ENCODE data around the gene STRIP2. TPM values are rescaled to one million over a fixed set of nuclear protein-coding genes. Genes with fewer than 3 reads are reported as not detected.
"Not testable (repeated sequence)": the region's sequence is repeated elsewhere in the genome, so short reads cannot be mapped to it uniquely, and the experiment has no call there.

STRIP2 gene
- total RNA-seq, 3 donors from 2014 or later, result under 0.01 to 1.9 (median 1.8) TPM

- no peaks in the 10 kb centered on the region for H3K36me3 ChIP-seq
- H3K27ac ChIP-seq, result no peak overlapping the region
These were observed 88.1 kb downstream of the STRIP2 start for GRCh38 chr7:129522088-129522970.

GRCh38 chr7:129522971-129523340 lies 88.7 kb downstream of the STRIP2 start:
- TF ChIP-seq POLR2A (IDR thresholded peaks at IDR 0.05) (no peak), CTCF (IDR thresholded peaks at IDR 0.05) (no peak), POLR2AphosphoS5 (IDR thresholded peaks at IDR 0.05) (no peak)
- intact Hi-C loops (cut with DNase I; ENCODE audit: low total_unique reads), result no loop called here
- Histone ChIP-seq H3K27ac (no peak overlapping the region), H3K27me3 (peaks cover 0 to 5% of the 10 kb centered on the region in 2 donors), H3K36me3 (no peaks in the 10 kb centered on the region), H3K9me3 (no peaks in the 10 kb centered on the region), H3K4me1 (no peaks in the 10 kb centered on the region), H3K4me3 (no peak overlapping the region)
- DNase-seq (ENCODE audit: low spot score in 2 of 2), result no peak

More at GRCh38 chr7:129522088-129522970, 88.1 kb downstream of the STRIP2 start:
- Histone ChIP-seq H3K4me3 (no peak overlapping the region), H3K27me3 (peaks cover 0 to 5% of the 10 kb centered on the region in 2 donors), H3K9me3 (no peaks in the 10 kb centered on the region), H3K4me1 (no peaks in the 10 kb centered on the region)
- intact Hi-C loops (cut with DNase I; ENCODE audit: low total_unique reads), result no loop called here
- TF ChIP-seq CTCF (IDR thresholded peaks at IDR 0.05) (no peak), POLR2AphosphoS5 (IDR thresholded peaks at IDR 0.05) (no peak), POLR2A (IDR thresholded peaks at IDR 0.05) (no peak)
- no peak for DNase-seq (ENCODE audit: low spot score in 2 of 2)

- Histone ChIP-seq H3K4me3 (no peak overlapping the region), H3K9me3 (no peaks in the 10 kb centered on the region), H3K27me3 (peaks cover 0 to 5% of the 10 kb centered on the region in 2 donors), H3K27ac (no peak overlapping the region), H3K4me1 (no peaks in the 10 kb centered on the region), H3K36me3 (no peaks in the 10 kb centered on the region)
- TF ChIP-seq POLR2AphosphoS5 (IDR thresholded peaks at IDR 0.05) (no peak), CTCF (IDR thresholded peaks at IDR 0.05) (no peak), POLR2A (IDR thresholded peaks at IDR 0.05) (no peak)
- intact Hi-C loops (cut with DNase I; ENCODE audit: low total_unique reads), result no loop called here
- DNase-seq (ENCODE audit: low spot score in 2 of 2), result no peak
These were observed 89.7 kb downstream of the STRIP2 start for GRCh38 chr7:129523924-129524323.

GRCh38 chr7:129524405-129524804 lies 90.2 kb downstream of the STRIP2 start:
- intact Hi-C loops (cut with DNase I; ENCODE audit: low total_unique reads); H3K27ac ChIP-seq; DNase-seq (ENCODE audit: low spot score in 2 of 2); H3K4me1 ChIP-seq; H3K9me3 ChIP-seq; H3K36me3 ChIP-seq; H3K4me3 ChIP-seq; H3K27me3 ChIP-seq: not testable (repeated sequence)

GRCh38 chr7:129525225-129525862 lies 91.1 kb downstream of the STRIP2 start:
- Histone ChIP-seq H3K4me3 (no peak overlapping the region), H3K27ac (no peak overlapping the region), H3K36me3 (no peaks in the 10 kb centered on the region), H3K4me1 (no peaks in the 10 kb centered on the region), H3K9me3 (no peaks in the 10 kb centered on the region), H3K27me3 (peaks cover 0 to 5% of the 10 kb centered on the region in 2 donors)
- TF ChIP-seq CTCF (IDR thresholded peaks at IDR 0.05) (no peak), POLR2A (IDR thresholded peaks at IDR 0.05) (no peak), POLR2AphosphoS5 (IDR thresholded peaks at IDR 0.05) (no peak)
- intact Hi-C loops (cut with DNase I; ENCODE audit: low total_unique reads), result no loop called here
- no peak for DNase-seq (ENCODE audit: low spot score in 2 of 2)

All from breast epithelium (tissue), 4 donors.